ENCODE measurements around the gene TSN.
"Not testable (repeated sequence)": the region's sequence is repeated elsewhere in the genome, so short reads cannot be mapped to it uniquely, and the experiment has no call there.

Gene TSN

GRCh38 chr2:121803503-121803902, 48.1 kb downstream of the TSN start:
- DNase-seq, result no peak

DNA sequence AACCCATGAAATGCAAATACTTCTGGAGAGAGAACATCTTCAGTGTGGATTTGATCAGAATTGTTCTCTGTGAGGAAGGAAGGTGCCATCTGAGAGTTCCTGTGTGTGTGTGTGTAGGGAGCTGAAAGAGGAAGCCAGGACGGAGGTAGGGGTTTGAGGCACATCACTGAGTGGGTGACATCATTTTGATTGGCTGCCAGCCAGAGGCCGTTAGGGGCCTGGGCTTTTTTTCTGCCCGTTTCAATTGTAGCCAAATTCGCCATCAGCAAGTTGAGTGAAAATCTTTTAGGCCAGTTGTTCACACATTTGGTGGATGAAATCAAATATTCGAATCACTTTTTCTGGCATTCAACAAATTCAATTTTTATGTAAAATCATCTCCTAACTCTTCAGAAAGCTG, 48.9 kb downstream of the TSN start:
- peak; percentile 14 for DNase-seq

- no peak for DNase-seq
These were observed 49.7 kb downstream of the TSN start for GRCh38 chr2:121804997-121805765.

GRCh38 chr2:121805766-121806143, 50.3 kb downstream of the TSN start:
- no peak for DNase-seq

DNA sequence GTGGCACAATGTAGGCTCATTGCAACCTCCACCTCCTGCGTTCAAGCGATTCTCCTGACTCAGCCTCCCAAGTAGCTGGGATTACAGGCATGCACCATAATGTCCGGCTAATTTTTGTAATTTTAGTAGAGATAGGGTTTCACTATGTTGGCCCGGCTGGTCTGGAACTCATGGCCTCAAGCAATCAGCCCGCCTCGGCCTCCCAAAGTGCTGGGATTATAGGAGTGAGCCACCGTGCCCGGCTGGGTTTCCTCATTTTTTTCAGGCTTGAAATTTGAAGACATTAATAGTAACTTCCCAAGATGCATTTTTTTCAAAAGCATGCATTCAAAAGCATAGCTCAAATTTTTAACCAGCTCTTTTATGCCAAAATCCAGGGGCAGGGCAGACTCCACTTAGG, 52.3 kb downstream of the TSN start:
- DNase-seq, result not testable (repeated sequence)

GRCh38 chr2:121809607-121810006, 54.2 kb downstream of the TSN start:
- no peak for DNase-seq

DNA sequence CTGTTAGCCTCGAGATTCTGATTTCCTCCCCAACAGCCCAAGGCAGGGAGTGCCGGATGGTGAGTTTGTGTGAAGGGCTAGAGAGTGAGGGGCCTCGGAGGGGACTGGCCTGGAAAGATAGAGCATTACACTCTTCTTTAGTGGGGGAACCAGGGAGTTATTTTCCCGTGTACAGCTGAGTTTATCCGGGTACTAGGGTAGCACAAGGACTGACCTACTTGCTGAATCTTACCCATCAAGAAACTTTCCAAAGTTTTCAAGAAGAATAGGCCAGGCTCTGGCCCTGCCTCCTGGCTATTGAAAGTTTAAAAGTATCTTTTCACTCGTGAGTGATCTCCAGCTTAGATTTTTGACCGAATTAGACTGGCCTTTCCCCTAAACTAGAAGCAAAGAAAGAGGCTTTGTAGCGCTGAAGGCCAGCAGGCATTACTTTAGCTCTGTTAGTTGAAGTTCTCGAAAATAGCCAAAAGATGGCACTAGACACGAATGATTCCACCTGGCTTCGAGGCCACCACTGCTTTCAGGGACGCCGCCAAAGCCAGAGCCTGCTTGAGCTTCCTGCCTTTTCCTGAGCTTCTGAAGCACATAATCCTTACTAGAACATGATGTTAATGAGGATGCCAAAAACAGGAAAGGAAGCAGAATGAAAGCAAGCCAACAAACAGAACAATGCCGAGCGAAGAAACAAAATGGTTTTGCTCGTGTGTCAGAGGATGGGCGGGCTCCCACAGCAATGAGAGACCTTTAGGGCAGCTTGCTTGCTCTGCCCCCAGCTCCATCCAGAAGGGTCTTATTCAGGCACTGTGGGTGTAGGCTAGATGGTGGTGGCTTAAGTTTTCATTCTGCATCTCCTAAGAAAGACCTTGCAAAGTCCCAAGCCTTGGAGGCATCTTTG, 55.8 kb downstream of the TSN start:
- DNase-seq, result peak; percentile 68

- DNase-seq, result not testable (repeated sequence)
These were observed 57.6 kb downstream of the TSN start for GRCh38 chr2:121813083-121813482.

- no peak for DNase-seq
These were observed 59.8 kb downstream of the TSN start for GRCh38 chr2:121815216-121815615.

DNA sequence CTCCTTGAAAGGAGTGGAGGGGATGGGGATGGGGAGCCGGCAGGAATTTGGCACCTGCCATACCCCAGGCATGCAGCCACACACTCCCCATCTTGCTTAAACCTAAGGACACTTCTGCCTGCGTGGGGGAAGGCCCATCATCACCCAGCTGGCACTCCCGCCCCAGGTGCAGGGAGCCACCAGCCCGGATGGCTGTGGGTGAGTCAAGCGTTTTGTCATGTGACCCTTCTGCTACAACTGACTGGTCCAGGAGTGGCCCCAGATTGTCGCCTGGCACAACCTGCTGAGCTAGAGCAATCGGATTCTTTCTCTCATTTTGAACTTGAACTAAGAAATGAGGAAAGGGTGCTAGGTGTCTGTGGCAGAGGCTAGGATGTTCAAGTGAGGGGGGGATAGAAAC, 61.3 kb downstream of the TSN start:
- DNase-seq, result no peak

DNA sequence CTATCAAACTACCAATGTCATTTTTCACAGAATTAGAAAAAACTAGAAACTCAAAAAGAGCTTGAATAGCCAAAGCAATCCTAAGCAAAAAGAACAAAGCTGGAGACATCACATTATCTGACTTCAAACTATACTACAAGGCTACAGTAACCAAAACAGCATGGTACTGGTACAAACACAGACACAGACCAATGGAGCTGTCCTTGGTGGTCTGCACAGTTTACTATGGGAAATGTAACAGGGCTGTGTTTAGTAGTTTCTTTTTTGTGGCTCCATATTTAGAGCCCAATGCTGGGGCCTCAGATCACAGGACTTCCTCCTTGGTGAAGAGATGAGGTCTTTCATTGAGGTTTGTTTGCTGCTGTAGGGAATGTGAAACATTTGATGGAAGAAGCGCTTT, 61.9 kb downstream of the TSN start:
- DNase-seq, result not testable (repeated sequence)
